ENCODE data around the gene MXD4. TPM values are rescaled to one million over a fixed set of nuclear protein-coding genes. Genes with fewer than 3 reads are reported as not detected.
A peak's percentile ranks its signal among the peaks of the same experiment; 100 is the strongest.

MXD4 gene
- total RNA-seq, 4 donors from 2014 or later: 33.3 to 62.6 (median 47.6) TPM

GRCh38 chr4:2248821-2249261 is 13.1 kb downstream of the MXD4 start:
- no peak overlapping the region for H3K4me3 ChIP-seq (ENCODE audit: low read depth, poor library complexity, severe bottlenecking)
- 67 to 72% methylated on average over 10 of the region's 10 CpGs for WGBS, 2 donors
- DNase-seq (ENCODE audit: low spot score in 2 of 2): peak; percentile 10 to 81
- TF ChIP-seq POLR2A (IDR thresholded peaks at IDR 0.05): no peak
- intact Hi-C loops (cut with DNase I; ENCODE audit: low total_unique reads): no loop called here

- DNase-seq (ENCODE audit: low spot score in 2 of 2): peak; percentile 12 to 80
Observed at GRCh38 chr4:2248044-2248780, 13.7 kb downstream of the MXD4 start.

GRCh38 chr4:2247128-2248043 is 14.5 kb downstream of the MXD4 start:
- no peak for TF ChIP-seq CTCF (IDR thresholded peaks at IDR 0.05)
- no peak for TF ChIP-seq POLR2A (IDR thresholded peaks at IDR 0.05)
- peak in 1 of 2 donors; percentile 82 for DNase-seq (ENCODE audit: low spot score in 2 of 2)
- 86% methylated on average over 39 to 40 of the region's 42 CpGs for WGBS, 2 donors
- no peak overlapping the region for H3K4me3 ChIP-seq (ENCODE audit: low read depth, poor library complexity, severe bottlenecking)
- intact Hi-C loops (cut with DNase I; ENCODE audit: low total_unique reads): no loop called here

More at GRCh38 chr4:2248044-2248780, 13.7 kb downstream of the MXD4 start:
- no peak overlapping the region for H3K4me3 ChIP-seq (ENCODE audit: low read depth, poor library complexity, severe bottlenecking)
- WGBS, 2 donors: 72 to 81% methylated on average over 18 of the region's 21 CpGs
- intact Hi-C loops (cut with DNase I; ENCODE audit: low total_unique reads): no loop called here
- TF ChIP-seq CTCF (IDR thresholded peaks at IDR 0.05) (no peak), POLR2A (IDR thresholded peaks at IDR 0.05) (no peak)

- no peak overlapping the region for H3K4me3 ChIP-seq (ENCODE audit: low read depth, poor library complexity, severe bottlenecking)
- peak in 1 of 2 donors; percentile 85 for DNase-seq (ENCODE audit: low spot score in 2 of 2)
- 89 to 96% methylated on average over 17 to 19 of the region's 19 CpGs for WGBS, 2 donors
- intact Hi-C loops (cut with DNase I; ENCODE audit: low total_unique reads): no loop called here
- TF ChIP-seq POLR2A (IDR thresholded peaks at IDR 0.05): no peak
- TF ChIP-seq CTCF (IDR thresholded peaks at IDR 0.05): no peak
Observed at GRCh38 chr4:2246384-2247127, 15.4 kb downstream of the MXD4 start.

- intact Hi-C loops (cut with DNase I; ENCODE audit: low total_unique reads): no loop called here
- no peak for TF ChIP-seq POLR2A (IDR thresholded peaks at IDR 0.05)
- TF ChIP-seq CTCF (IDR thresholded peaks at IDR 0.05): no peak
- DNase-seq (ENCODE audit: low spot score in 2 of 2): peak in 1 of 2 donors; percentile 75
- 74 to 80% methylated on average over 7 of the region's 7 CpGs for WGBS, 2 donors
- no peak overlapping the region for H3K4me3 ChIP-seq (ENCODE audit: low read depth, poor library complexity, severe bottlenecking)
Observed at GRCh38 chr4:2245787-2246275, 16.1 kb downstream of the MXD4 start.
